GM23338 (cell line): ENCODE results near the gene BCL2.

Experiments used
- CREB1 ChIP-seq: fragments of 250-450 bp; sonication (Bioruptor Pico); IDR thresholded peaks from 2 replicates; pipeline ENCODE4 v1.5.0; 2020; ENCODE audit warnings: low read depth, mild to moderate bottlenecking, moderate library complexity
- CTCF ChIP-seq, 2 experiments: fragments of 200-600 bp in 1 of 2; sonication (generic) in 1 of 2; conservative IDR thresholded peaks; 2 replicates each; pipeline versions ENCODE4 v1.5.1 to v1.6.1; 2016 to 2017; ENCODE audit warnings: antibody characterized with exemption in 2 of 2, low read depth in 2 of 2, mild to moderate bottlenecking in 2 of 2, moderate library complexity in 1 of 2
- EZH2 ChIP-seq: fragments of 200-600 bp; sonication (generic); IDR thresholded peaks from one replicate; pipeline ENCODE4 v1.8.0; 2017; ENCODE audit warnings: antibody characterized with exemption, mild to moderate bottlenecking, low read depth; ENCODE audit not compliant: unreplicated experiment
- EZH2phosphoT487 ChIP-seq: fragments of 200-600 bp; sonication (generic); IDR thresholded peaks from one replicate; pipeline ENCODE4 v1.8.1; 2018; ENCODE audit warnings: antibody characterized with exemption; ENCODE audit not compliant: unreplicated experiment
- JUNB ChIP-seq: IDR thresholded peaks from one replicate; pipeline ENCODE4 v1.6.1; 2016; ENCODE audit warnings: antibody characterized with exemption; ENCODE audit not compliant: unreplicated experiment
- POLR2AphosphoS5 ChIP-seq: IDR thresholded peaks from 2 replicates; pipeline ENCODE4 v1.6.1; 2016; ENCODE audit warnings: antibody characterized with exemption, low read depth
- REST ChIP-seq: IDR thresholded peaks from one replicate; pipeline ENCODE4 v1.6.1; 2018; ENCODE audit warnings: antibody characterized with exemption; ENCODE audit not compliant: unreplicated experiment
- ZNF114 ChIP-seq: fragments of 250-450 bp; sonication (Bioruptor Pico); IDR thresholded peaks from 2 replicates; pipeline ENCODE4 v1.5.0; 2020; ENCODE audit warnings: mild to moderate bottlenecking, moderate library complexity
- ZNF331 ChIP-seq: fragments of 250-450 bp; sonication (Bioruptor Pico); IDR thresholded peaks from 2 replicates; pipeline ENCODE4 v1.5.0; 2020; ENCODE audit warnings: low read depth, mild to moderate bottlenecking, moderate library complexity

- TF ChIP-seq CTCF (conservative IDR thresholded peaks at IDR 0.05; ENCODE audit: low read depth in 2 of 2) (no peak), POLR2AphosphoS5 (no peak), EZH2 (no peak), CREB1 (no peak), JUNB (no peak), REST (no peak), EZH2phosphoT487 (no peak), ZNF331 (CRISPR knock-in tag) (no peak), ZNF114 (CRISPR knock-in tag) (no peak)
Measured at GRCh38 chr18:63266888-63267790, 52.4 kb downstream of the BCL2 start.
